ENCODE measurements around the gene FLCN.
"Not testable (repeated sequence)": the region's sequence is repeated elsewhere in the genome, so short reads cannot be mapped to it uniquely, and the experiment has no call there.

The FLCN gene, protein sequence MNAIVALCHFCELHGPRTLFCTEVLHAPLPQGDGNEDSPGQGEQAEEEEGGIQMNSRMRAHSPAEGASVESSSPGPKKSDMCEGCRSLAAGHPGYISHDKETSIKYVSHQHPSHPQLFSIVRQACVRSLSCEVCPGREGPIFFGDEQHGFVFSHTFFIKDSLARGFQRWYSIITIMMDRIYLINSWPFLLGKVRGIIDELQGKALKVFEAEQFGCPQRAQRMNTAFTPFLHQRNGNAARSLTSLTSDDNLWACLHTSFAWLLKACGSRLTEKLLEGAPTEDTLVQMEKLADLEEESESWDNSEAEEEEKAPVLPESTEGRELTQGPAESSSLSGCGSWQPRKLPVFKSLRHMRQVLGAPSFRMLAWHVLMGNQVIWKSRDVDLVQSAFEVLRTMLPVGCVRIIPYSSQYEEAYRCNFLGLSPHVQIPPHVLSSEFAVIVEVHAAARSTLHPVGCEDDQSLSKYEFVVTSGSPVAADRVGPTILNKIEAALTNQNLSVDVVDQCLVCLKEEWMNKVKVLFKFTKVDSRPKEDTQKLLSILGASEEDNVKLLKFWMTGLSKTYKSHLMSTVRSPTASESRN

DNA sequence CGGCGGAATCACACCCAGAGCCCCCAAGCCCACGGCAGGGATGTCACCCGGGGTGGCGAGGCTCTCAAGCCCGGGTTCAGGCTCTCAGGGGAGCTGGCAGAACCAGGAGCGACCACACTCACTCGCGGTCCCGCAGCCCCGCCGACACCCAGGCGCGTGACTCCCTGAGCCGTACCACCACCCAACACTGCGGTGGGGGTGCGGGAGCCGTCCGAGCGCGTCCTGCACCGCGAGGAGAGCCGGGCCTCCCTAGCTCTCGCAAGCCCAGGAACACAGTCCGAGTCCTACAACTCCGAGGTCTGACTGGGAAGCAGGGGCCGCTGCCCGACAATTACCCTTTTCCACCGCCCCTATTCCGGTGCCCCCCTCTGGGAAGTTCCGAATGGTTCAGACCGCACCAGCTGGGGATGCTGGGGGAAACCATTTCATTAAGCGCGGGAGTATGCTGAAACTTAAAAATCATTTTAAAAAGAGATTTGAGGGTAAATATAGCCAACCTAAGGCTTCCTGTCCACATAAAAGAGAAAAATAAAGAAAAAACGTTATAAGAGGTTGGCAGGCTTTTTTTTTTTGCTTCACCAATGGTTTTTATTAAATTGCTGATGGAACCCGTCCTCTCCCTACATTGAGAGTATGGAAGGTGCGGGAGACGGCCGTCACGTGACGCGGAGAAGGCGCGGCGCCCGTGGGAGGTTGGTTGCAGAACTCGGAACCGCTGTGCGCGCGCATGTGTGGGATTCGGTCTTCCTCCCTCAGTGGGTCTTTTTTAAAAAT, at the start of gene FLCN:
Gene FLCN, minus strand, starts transcription at position 143 of the 774 bp plus-strand sequence. CDS start 9,031 bp downstream, outside the sequence.
- peak; percentile 87 for DNase-seq (ENCODE audit: low spot score)

DNA sequence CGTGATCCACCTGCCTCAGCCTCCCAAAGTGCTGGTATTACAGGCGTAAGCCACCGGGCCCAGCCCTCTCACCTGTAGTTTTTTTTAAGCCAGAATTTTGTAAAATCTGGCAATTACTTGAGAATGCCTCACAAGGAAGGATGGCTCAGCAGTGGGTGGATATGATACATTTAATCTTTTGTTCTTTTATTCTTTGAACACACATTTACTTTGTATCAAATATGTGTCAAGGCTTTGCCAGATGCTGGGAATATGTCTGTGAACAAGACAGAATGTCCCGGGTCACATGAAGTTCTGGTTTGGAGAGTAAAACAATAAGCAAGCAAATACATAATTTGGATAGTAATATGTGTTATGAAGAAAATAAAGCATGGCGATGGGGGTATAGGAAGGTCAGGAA, 49.0 kb upstream of the FLCN start:
- DNase-seq (ENCODE audit: low spot score) = no peak

DNA sequence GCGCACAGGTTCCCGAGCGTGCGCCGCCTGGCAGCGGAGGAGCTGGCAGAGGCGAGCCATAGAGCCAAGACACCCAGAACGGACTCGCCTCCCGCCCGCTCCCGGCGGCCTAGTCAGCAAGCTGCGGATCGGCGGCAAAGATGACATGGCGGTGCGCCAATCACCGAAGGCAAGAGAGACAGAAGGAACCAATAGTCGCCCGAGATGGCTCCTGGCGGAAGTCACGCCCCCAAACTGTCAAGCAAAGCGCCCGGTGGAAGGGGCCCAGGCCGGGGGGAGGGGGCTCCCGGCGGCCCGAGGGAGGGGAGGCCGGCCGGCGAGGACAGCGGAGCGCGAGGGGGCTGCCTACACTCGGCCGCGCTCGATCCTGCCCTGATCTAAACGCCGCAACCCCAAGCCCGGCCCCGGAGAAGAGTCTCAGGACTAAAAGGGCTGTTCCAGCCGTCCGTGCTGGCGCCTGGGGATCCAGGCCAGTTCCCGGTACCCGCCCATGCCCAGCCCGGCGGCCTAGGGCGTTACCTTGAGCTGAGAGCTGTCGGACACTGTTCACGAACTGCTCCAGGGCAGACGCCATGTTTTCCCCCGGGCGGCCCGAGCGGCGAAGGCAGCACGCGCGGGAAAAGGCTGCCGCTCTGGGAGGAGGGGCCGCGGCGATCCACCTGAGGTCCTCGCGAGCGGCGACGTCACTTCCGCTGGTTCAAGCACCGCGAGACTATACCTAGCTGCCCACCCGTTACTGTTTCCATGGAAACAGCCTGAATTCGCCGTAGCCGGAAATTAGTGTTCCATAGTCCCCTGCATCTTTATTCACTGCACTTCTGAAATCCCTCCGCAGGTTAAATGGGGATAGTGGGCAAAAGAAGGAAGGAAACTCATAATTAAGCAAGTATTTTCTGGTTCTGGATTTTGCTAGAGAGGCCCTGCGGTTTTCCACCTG, 43.9 kb upstream of the FLCN start, which contains the start of gene COPS3:
Gene COPS3, minus strand, starts transcription at position 634 of the 937 bp plus-strand sequence. Its CDS starts 60 bp downstream, at position 574.
- DNase-seq (ENCODE audit: low spot score) = peak; percentile 96

DNA sequence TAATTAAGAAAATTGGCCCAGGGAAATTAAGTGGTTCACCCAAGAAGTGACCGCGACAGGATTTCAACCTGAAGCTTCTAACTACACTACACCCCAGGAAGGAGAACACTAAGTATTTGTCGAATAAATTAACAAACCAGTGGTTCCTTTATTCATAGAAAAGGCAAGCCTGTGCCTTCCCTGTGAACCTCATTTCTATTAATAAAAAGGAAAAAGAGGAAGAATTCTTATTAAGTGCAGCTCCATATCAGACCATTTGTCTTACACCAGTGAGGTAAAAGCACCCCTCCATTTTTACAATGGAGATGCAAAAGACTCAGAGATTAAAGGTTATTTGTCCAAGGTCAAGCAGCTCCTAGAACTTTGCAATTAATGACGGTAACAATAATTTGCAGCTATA, 42.3 kb upstream of the FLCN start:
- DNase-seq (ENCODE audit: low spot score) = no peak

DNA sequence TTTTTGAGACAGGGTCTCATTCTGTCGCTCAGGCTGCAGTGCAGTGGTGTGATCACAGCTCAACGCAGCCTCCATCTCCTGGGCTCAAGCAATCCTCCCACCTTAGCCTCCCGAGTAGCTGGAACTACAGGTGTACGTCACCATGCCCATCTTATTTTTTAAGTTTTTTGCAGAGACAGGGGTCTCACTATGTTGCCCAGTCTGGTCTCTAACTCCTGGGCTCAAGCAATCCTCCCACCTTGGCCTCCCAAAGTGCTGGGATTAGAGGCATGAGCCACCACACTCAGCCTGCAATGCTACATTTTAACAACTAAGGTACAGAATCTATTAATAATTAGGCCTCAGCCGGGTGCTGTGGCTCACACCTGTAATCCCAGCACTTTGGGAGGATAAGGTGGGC, 40.5 kb upstream of the FLCN start:
- not testable (repeated sequence) for DNase-seq (ENCODE audit: low spot score)

DNA sequence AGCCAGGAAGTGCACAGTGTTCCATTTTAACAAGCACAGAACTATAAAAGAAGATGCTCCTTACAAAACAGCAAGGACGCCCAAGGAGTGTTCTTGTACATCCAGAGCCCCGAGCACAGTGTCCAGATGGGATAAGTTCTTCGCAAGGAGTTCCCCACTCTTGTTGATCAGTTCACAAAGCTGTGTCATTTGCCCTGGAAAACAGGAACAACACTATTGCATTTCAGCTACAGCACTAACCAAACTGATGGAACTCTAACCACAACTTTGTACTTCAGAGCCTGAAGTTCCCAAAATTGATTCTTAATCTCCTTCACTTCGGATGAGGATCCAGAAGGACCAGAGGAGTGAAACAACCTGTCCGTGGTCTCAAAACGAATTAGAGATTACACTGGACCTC, 39.0 kb upstream of the FLCN start:
- DNase-seq (ENCODE audit: low spot score) = no peak

DNA sequence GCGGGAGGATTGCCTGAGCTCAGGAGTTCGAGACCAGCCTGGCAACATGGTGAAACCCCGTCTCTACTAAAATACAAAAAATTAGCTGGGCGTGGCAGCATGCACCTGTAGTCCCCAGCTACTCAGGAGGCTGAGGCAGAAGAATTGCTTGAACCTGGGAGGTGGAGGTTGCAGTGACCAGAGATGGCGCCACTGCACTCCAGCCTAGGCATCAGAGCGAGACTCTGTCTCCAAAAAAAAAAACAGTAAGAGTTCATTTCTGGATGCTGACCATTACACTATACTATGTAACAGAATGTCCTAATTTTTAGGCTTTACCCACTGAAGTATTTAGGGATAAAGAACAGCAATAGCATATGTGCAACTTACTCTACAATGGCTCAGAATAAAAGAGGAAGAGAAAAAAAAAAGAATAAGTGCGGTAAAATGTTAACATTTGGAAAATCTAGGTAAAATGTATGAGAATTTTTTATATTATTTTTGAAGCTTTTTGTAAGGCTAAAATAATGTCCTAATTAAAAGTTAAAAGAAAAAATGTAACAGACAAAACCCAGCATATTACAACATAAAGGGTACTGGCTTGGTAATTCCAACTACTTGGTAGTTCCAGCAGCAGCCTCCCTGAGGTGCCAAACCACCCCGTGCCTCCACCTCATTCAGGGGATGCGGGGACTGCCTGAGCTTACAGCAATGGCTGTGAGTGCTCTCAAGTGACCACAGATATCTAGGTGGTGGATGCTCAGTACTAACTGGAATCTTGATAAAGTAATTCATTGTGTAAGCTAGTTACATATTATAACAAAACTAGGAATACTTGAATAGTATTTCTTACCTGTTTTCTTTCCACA, 33.2 kb upstream of the FLCN start:
- no peak for DNase-seq (ENCODE audit: low spot score)

DNA sequence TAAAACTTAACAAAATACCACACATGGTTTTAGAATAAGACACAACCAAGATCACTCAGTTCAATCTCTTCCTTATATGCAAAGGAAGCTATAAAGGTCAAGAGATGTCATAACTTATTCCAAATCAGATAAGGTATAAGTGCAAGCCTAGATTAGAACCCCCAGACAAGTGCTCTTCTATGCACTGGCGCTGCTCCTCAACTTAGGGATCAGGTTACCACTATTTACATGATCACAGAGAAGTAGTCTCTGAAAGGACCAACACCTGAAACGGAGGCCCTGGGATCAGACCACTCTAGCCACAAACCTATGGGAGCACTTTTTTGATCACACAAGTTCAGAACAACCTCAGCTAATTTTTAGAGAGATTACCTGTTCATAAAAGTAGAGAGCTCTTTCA, 27.5 kb upstream of the FLCN start:
- DNase-seq (ENCODE audit: low spot score) = no peak

DNA sequence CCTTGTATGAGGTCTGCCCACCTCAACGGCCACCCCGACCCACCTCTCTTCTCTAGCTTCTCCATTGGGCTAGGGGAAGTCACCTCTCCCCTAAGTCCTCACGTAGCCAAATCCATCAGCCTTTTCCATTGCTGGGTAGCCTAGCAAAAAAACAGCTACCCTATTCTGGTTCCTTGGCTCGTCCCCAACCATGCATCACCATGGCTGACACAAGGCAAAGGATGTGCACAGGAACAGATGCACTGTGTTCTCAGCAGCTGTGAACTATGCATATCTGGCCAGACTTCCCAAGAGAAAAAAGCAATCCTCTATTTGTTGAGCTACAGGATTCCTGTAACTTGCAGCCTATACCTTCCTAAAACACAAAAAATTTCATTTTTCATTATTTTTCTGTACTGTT, 22.0 kb upstream of the FLCN start:
- no peak for DNase-seq (ENCODE audit: low spot score)

DNA sequence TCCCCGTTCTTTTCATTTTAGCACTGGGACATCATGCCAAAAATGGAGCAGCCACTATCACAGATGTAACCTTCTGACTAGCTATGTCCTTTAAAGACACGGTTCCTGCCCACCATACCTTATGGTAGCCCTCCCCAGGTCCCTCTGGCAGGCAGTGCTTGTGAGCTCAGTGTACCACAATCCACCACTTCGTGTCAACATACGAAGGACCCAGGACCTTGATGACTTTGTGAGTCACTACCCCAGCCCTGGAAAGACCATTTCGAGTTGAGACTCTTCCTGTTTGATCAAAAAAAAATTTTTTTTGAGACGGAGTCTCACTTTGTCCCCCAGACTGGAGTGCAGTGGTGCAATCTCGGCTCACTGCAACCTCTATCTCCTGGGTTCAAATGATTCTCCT, 21.0 kb upstream of the FLCN start:
- DNase-seq (ENCODE audit: low spot score) = no peak

DNA sequence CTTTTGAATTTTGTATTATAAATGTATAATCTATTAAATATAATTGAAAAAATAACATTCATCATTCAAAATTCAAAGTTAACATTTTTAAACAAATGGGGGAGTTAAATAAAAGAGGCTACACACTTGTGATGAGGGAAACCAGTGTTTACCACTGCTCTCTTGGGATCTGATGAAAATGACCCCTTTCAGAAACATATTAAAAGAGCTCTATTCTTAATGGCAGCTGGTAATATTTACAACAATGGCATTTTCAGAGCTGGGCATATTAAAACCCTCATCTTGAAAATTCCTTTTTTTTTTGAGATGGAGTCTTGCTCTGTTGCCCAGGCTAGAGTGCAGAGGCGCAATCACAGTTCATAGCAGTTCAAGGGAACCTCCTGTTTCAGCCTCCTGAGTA, 19.3 kb upstream of the FLCN start:
- no peak for DNase-seq (ENCODE audit: low spot score)

DNA sequence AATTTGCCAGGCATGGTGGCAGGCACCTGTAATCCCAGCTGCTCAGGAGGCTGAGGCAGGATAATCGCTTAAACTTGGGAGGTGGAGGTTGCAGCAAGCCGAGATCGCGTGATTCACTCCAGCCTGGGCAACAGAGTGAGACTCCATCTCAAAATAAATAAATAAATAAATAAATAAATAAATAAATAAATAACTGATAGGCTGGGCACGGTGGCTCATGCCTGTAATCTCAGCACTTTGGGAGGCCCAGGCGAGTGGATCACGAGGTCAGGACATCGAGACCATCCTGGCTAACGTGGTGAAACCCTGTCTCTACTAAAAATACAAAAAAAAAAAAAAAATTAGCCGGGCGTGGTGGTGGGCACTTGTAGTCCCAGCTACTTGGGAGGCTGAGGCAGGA, 18.7 kb upstream of the FLCN start:
- not testable (repeated sequence) for DNase-seq (ENCODE audit: low spot score)

DNA sequence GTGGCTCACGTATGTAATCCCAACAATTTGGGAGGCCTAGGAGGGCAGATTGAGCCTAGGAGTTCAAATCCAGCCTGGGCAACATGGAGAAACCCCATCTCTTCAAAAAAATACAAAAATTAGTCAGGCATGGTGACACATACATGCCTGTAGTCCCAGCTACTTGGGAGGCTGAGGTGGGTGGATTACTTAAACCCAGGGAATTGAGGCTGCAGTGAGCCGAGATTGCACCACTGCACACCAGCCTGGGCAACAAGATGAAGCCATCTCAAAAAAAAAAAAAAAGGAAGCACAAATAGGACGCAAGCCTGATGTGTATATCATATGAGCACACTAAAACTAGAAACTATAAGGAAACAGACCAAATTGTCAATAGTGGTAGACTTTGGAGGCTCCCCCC, 17.1 kb upstream of the FLCN start:
- DNase-seq (ENCODE audit: low spot score) = no peak

DNA sequence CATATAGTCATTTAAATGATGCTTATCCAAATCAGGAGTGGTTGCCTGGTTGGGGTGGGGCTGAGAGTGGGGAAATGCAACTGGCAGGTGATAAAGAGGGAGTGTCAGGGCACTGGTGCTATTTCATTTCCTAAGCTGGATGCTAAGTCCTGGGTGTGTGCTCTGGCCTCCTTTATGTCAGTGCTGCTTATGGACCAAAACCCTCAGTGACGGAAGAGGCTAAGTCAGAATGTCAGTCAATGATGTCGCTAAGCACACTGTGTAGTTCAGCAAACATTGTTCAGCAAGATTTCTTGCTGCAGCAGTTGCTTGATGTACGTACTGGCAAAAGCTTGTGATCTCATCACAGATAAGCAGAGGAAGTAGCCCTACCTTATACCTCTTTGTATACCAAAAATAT, 16.4 kb upstream of the FLCN start:
- DNase-seq (ENCODE audit: low spot score) = no peak

DNA sequence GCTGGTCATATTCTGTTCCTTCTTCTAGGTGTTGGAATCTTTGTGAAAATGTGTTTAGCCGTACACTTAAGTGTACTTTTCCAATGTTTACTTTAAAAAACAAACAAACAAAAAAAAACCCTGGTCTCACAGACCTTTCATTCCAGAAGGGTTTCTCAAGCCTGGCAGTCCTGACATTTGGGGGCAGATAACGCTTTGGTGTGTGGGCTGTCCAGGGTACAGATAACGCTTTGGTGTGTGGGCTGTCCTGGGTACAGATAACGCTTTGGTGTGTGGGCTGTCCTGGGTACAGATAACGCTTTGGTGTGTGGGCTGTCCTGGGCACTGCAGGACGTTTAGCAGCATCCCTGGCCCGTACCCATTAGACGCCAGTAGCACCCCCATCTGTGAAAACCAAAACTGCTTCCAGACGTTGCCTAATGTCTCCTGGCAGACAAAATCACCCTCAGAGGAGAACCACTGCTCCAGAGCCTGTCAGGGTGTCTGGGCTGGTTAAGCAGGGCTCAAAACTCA, 15.2 kb upstream of the FLCN start:
- no peak for DNase-seq (ENCODE audit: low spot score)

DNA sequence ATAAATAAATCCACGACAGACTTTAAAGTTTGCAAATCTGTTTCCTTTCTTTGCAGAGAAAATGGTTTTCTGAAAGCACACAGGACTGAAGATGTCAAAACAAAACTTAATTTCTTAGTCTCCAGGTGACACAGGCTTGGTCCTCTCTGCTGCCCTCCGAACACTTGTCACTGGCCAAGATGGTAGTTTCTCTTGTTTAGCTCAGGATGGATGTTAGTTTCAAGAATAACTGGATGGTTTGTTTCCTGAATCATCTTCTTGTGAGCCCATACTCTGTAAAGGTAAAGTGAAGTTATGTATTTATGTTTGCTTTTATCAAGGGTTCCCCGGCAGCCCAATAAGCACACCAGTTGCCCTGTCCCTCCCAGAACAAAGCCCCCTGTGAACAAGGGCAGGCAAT, 9.9 kb upstream of the FLCN start:
- DNase-seq (ENCODE audit: low spot score) = no peak

DNA sequence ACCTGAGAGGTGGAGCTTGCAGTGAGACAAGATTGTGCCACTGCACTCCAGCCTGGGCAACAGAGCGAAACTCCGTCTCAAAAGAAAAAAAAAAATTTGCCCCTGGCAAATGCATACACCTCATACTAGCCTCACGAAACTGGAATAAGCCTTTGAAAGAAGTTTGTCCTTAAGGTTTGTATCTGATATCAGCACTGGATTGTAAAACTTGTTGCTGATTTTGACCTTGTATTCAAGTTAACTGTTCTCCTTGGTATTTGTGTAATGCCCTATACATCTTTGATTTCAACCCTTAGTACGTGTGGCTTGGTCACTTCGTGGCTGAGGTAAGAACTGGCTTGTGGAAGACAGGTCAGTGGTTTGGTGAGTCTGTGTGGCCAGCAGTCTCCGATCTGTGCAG, 6.2 kb upstream of the FLCN start:
- DNase-seq (ENCODE audit: low spot score) = no peak

DNA sequence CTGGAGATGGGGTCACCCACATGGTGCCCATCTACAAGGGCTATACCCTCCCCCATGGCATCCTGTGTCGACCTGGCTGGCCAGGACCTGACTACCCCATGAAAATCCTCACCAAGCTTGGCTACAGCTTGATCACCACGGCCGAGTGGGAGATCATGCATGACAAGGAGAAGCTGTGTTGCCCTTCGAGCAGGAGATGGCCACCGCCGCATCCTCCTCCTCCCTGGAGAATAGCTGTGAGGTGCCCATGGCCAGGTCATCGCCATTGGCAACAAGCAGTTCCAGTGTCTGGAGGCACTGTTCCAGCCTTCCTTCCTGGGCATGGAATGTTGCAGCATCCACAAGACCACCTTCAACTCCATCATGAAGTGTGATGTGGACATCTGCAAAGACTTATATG, 5.3 kb upstream of the FLCN start:
- no peak for DNase-seq (ENCODE audit: low spot score)

DNA sequence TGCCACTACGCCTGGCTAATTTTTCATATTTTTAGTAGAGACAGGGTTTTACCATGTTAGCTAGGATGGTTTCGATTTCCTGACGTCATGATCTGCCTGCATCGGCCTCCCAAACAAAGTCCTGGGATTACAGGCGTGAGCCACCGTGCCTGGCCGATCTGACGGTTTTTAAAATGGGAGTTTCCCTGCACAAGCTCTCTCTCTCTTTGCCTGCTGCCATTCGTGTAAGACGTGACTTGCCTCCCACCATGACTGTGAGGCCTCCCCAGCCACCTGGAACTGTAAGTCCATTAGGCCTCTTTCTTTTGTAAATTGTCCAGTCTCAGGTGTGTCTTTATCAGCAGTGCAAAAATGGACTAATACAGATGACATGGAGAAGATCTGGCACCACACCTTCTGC, 4.7 kb upstream of the FLCN start:
- DNase-seq (ENCODE audit: low spot score) = no peak

DNA sequence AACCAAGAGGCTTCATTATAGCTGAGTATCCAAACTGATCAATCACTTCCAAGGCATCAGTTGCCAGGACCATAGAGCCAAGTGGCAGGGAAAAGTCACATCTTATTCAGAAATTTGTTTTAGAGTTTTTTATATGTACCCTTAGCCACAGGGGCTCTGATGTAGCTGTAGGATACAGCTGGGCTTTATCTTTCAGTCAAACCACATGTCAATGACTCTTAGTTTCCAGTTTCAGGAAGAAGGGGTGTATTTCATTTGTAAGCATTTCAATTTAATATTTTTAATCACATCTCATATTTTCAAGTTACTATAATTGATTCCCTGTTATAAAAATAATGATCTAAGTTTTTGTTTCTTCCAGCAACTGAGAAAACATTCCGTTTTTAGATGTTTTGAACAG, 2.9 kb upstream of the FLCN start:
- DNase-seq (ENCODE audit: low spot score) = no peak
